ENCODE results near the gene KCNH2. TPM values are rescaled to one million over a fixed set of nuclear protein-coding genes. Genes with fewer than 3 reads are reported as not detected.

Gene KCNH2
- total and polyA plus RNA-seq, 2 of the 13 experiments (the other 11 are each of a cell fraction or from before 2014, with no cell fraction given): 0.09 to 0.11 TPM

DNA sequence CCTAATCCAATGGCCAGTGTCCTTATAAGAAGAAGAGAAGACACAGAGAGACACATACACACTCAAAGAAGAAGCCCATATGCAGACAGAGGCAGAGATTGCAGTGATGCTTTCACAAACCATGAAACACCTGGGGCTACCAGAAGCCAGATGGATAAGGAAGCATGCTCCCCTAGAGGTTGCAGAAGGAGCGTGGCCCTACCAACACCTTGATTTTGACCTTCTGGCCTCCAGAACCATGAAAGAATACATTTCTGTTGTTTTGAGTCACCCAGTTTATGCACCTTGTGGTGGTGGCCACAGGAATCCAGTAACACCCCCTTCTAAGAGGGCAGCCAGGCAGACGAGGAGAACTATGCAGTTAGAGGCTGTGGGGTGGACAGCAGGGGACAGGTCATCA is 82.3 kb downstream of the KCNH2 start:
- Histone ChIP-seq H3K27me3 (ENCODE audit: control insufficient read depth in 1 of 2, insufficient read depth in 2 of 2, low read length in 2 of 2) (peaks cover 1 to 33% of the 10 kb centered on the region in 2 experiments; a peak in 3 of 5 replicates), H3K79me2 (ENCODE audit: insufficient read depth, low read length) (no peaks in the 10 kb centered on the region), H3K4me1 (ENCODE audit: insufficient read depth, low read length) (peaks cover 7% of the 10 kb centered on the region), H3K4me2 (ENCODE audit: low read depth, low read length) (no peak overlapping the region), H3K36me3 (replicated peaks in 1 of 2; ENCODE audit: control insufficient read depth in 1 of 2, insufficient read depth in 2 of 2, low read length in 2 of 2) (no peaks in the 10 kb centered on the region), H4K20me1 (ENCODE audit: insufficient read depth, low read length) (no peaks in the 10 kb centered on the region), H3K27ac (ENCODE audit: extremely low read length, insufficient read depth, low read length) (no peak overlapping the region), H3K9me3 (ENCODE audit: low read length) (no peaks in the 10 kb centered on the region), H3K4me3 (replicated peaks in 1 of 3; ENCODE audit: insufficient read depth in 1 of 3, low read depth in 2 of 3, low read length in 3 of 3) (no peak overlapping the region), H2AFZ (ENCODE audit: low read length) (no peak overlapping the region), H3K9ac (ENCODE audit: insufficient read depth, low read depth, low read length) (no peak overlapping the region)
- no peak for TF ChIP-seq MAZ (IDR thresholded peaks at IDR 0.05; ENCODE audit: borderline replicate concordance, low read depth, low read length)
- no peak for TF ChIP-seq MAZ (CRISPR knock-in tag; IDR thresholded peaks at IDR 0.05; ENCODE audit: low read depth)
- no peak for TF ChIP-seq ZFP82 (CRISPR knock-in tag; IDR thresholded peaks at IDR 0.05; ENCODE audit: borderline replicate concordance)
- no peak for TF ChIP-seq ZNF720 (CRISPR knock-in tag; IDR thresholded peaks at IDR 0.05)
- no peak for TF ChIP-seq EEA1 (CRISPR knock-in tag; IDR thresholded peaks at IDR 0.05; ENCODE audit: borderline replicate concordance)
- TF ChIP-seq, protein P1, sequence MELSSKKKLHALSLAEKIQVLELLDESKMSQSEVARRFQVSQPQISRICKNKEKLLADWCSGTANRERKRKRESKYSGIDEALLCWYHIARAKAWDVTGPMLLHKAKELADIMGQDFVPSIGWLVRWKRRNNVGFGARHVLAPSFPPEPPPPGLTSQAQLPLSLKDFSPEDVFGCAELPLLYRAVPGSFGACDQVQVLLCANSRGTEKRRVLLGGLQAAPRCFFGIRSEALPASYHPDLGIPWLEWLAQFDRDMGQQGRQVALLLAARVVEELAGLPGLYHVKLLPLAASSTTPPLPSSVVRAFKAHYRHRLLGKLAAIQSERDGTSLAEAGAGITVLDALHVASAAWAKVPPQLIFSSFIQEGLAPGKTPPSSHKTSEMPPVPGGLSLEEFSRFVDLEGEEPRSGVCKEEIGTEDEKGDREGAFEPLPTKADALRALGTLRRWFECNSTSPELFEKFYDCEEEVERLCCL (CRISPR knock-in tag; IDR thresholded peaks at IDR 0.05; ENCODE audit: borderline replicate concordance): no peak
- TF ChIP-seq FOXK2 (IDR thresholded peaks at IDR 0.05): no peak
- TF ChIP-seq GATA4 (IDR thresholded peaks at IDR 0.05; ENCODE audit: borderline replicate concordance, low read depth): no peak
- no peak for TF ChIP-seq ZNF598 (CRISPR knock-in tag; IDR thresholded peaks at IDR 0.05; ENCODE audit: borderline replicate concordance)
- TF ChIP-seq HOXA3 (CRISPR knock-in tag; IDR thresholded peaks at IDR 0.05): no peak
- no peak for TF ChIP-seq RARG (CRISPR knock-in tag; IDR thresholded peaks at IDR 0.05; ENCODE audit: low read depth)
- TF ChIP-seq TBX2 (CRISPR knock-in tag; IDR thresholded peaks at IDR 0.05; ENCODE audit: borderline replicate concordance): no peak
- TF ChIP-seq ZFP90 (CRISPR knock-in tag; IDR thresholded peaks at IDR 0.05; ENCODE audit: borderline replicate concordance): no peak
- no peak for TF ChIP-seq ZNF3 (CRISPR knock-in tag; IDR thresholded peaks at IDR 0.05)
- TF ChIP-seq REPIN1 (CRISPR knock-in tag; IDR thresholded peaks at IDR 0.05; ENCODE audit: borderline replicate concordance, low read depth): no peak
- 10% methylated on average over 2 of the region's 2 CpGs for WGBS (ENCODE audit: low lambda C conversion rate)
- no peak for ATAC-seq
- POLR2A ChIA-PET: no interaction called here
- no peak for FAIRE-seq
- DNase-seq (ENCODE audit: low spot score): no peak
- in situ Hi-C loops (cut with HindIII; ENCODE audit: extremely low pct_ligation_motif_present, low pct_unique_long_range_greater_than_20kb): loop anchor here (5.0 kb wide), 1 partner anchor 91 kb away; no protein-coding TSS in a partner anchor
- intact Hi-C loops (cut with micrococcal nuclease; ENCODE audit: unreplicated experiment): no loop called here
- BruUV-seq (replicated peaks): no TSS peak
- CTCF ChIA-PET (ENCODE audit: low intra/inter-chr PET ratio, low total read pairs): no interaction called here

Other genes starting within 250 kb of the KCNH2 start
- gene GIMAP5, start 240.9 kb downstream of the KCNH2 start, total RNA-seq (2016; rRNA removed; fragmentation: Illumina TruSeq; extraction: Trizol): not detected in 2 replicates
- gene GIMAP5, start 240.9 kb downstream of the KCNH2 start, polyA plus RNA-seq (2011; rRNA removed): not detected in 2 replicates
- not detected in 2 replicates for gene TMEM176B, start 178.0 kb downstream of the KCNH2 start, total RNA-seq (2016; rRNA removed; fragmentation: Illumina TruSeq; extraction: Trizol)
- not detected in 2 replicates for gene TMEM176B, start 178.0 kb downstream of the KCNH2 start, polyA plus RNA-seq (2011; rRNA removed)
- gene TMEM176A, start 177.6 kb downstream of the KCNH2 start, total RNA-seq (2016; rRNA removed; fragmentation: Illumina TruSeq; extraction: Trizol): not detected in 2 replicates
- gene TMEM176A, start 177.6 kb downstream of the KCNH2 start, polyA plus RNA-seq (2011; rRNA removed): not detected in 2 replicates
- gene AOC1, start 125.8 kb downstream of the KCNH2 start, total RNA-seq (2016; rRNA removed; fragmentation: Illumina TruSeq; extraction: Trizol): not detected in 2 replicates
- gene AOC1, start 125.8 kb downstream of the KCNH2 start, polyA plus RNA-seq (2011; rRNA removed): not detected in 2 replicates
- 3.7 and 4.8 TPM in 2 replicates for gene NOS3, start 12.7 kb upstream of the KCNH2 start, total RNA-seq (2016; rRNA removed; fragmentation: Illumina TruSeq; extraction: Trizol)
- gene NOS3, start 12.7 kb upstream of the KCNH2 start, polyA plus RNA-seq (2011; rRNA removed): 7.5 and 10.1 TPM in 2 replicates
- gene ATG9B, start 46.2 kb upstream of the KCNH2 start, total RNA-seq (2016; rRNA removed; fragmentation: Illumina TruSeq; extraction: Trizol): not detected in 2 replicates
- gene ATG9B, start 46.2 kb upstream of the KCNH2 start, polyA plus RNA-seq (2011; rRNA removed): 0.24 and 0.39 TPM in 2 replicates
- 7.2 and 16.7 TPM in 2 replicates for gene ABCB8, start 50.1 kb upstream of the KCNH2 start, total RNA-seq (2016; rRNA removed; fragmentation: Illumina TruSeq; extraction: Trizol)
- 6.6 and 6.9 TPM in 2 replicates for gene ABCB8, start 50.1 kb upstream of the KCNH2 start, polyA plus RNA-seq (2011; rRNA removed)
- gene ASIC3, start 70.2 kb upstream of the KCNH2 start, total RNA-seq (2016; rRNA removed; fragmentation: Illumina TruSeq; extraction: Trizol): not detected in 2 replicates
- gene ASIC3, start 70.2 kb upstream of the KCNH2 start, polyA plus RNA-seq (2011; rRNA removed): 0.50 and 0.51 TPM in 2 replicates
- 21.3 and 22.6 TPM in 2 replicates for gene CDK5, start 79.6 kb upstream of the KCNH2 start, total RNA-seq (2016; rRNA removed; fragmentation: Illumina TruSeq; extraction: Trizol)
- gene CDK5, start 79.6 kb upstream of the KCNH2 start, polyA plus RNA-seq (2011; rRNA removed): 16.4 and 17.3 TPM in 2 replicates
- 47.4 and 73.4 TPM in 2 replicates for gene SLC4A2, start 81.3 kb upstream of the KCNH2 start, total RNA-seq (2016; rRNA removed; fragmentation: Illumina TruSeq; extraction: Trizol)
- gene SLC4A2, start 81.3 kb upstream of the KCNH2 start, polyA plus RNA-seq (2011; rRNA removed): 46.0 and 51.9 TPM in 2 replicates
- gene FASTK, start 102.5 kb upstream of the KCNH2 start, total RNA-seq (2016; rRNA removed; fragmentation: Illumina TruSeq; extraction: Trizol): 33.0 and 52.9 TPM in 2 replicates
- 55.7 and 69.5 TPM in 2 replicates for gene FASTK, start 102.5 kb upstream of the KCNH2 start, polyA plus RNA-seq (2011; rRNA removed)
- gene TMUB1, start 105.2 kb upstream of the KCNH2 start, total RNA-seq (2016; rRNA removed; fragmentation: Illumina TruSeq; extraction: Trizol): 31.8 and 51.6 TPM in 2 replicates
- gene TMUB1, start 105.2 kb upstream of the KCNH2 start, polyA plus RNA-seq (2011; rRNA removed): 44.8 and 47.8 TPM in 2 replicates
- 24.9 and 31.3 TPM in 2 replicates for gene AGAP3, start 108.2 kb upstream of the KCNH2 start, total RNA-seq (2016; rRNA removed; fragmentation: Illumina TruSeq; extraction: Trizol)
- 61.4 and 62.0 TPM in 2 replicates for gene AGAP3, start 108.2 kb upstream of the KCNH2 start, polyA plus RNA-seq (2011; rRNA removed)
- gene GBX1, start 189.4 kb upstream of the KCNH2 start, total RNA-seq (2016; rRNA removed; fragmentation: Illumina TruSeq; extraction: Trizol): not detected in 2 replicates
- not detected in 2 replicates for gene GBX1, start 189.4 kb upstream of the KCNH2 start, polyA plus RNA-seq (2011; rRNA removed)
- not detected in 2 replicates for gene ASB10, start 208.9 kb upstream of the KCNH2 start, total RNA-seq (2016; rRNA removed; fragmentation: Illumina TruSeq; extraction: Trizol)
- gene ASB10, start 208.9 kb upstream of the KCNH2 start, polyA plus RNA-seq (2011; rRNA removed): not detected in 2 replicates
- gene H2BK1, start 232.2 kb upstream of the KCNH2 start, total RNA-seq (2016; rRNA removed; fragmentation: Illumina TruSeq; extraction: Trizol): not detected in 2 replicates
- not detected in 2 replicates for gene H2BK1, start 232.2 kb upstream of the KCNH2 start, polyA plus RNA-seq (2011; rRNA removed)
- gene ABCF2, start 248.9 kb upstream of the KCNH2 start, total RNA-seq (2016; rRNA removed; fragmentation: Illumina TruSeq; extraction: Trizol): 42.5 and 43.0 TPM in 2 replicates
- 16.3 and 18.5 TPM in 2 replicates for gene ABCF2, start 248.9 kb upstream of the KCNH2 start, polyA plus RNA-seq (2011; rRNA removed)

Data from HepG2 (cell line).